Measurements from ENCODE around the gene CPLX3.
A peak's percentile ranks its signal among the peaks of the same experiment; 100 is the strongest.

The CPLX3 gene

GRCh38 chr15:74873756-74874424 is 47.5 kb downstream of the CPLX3 start:
- no peaks in the 10 kb centered on the region for H3F3A ChIP-seq (ENCODE audit: insufficient read depth, low read length)
- H2AFZ ChIP-seq (ENCODE audit: low read length): peak overlapping the region; percentile 84; the same call in 1 of the 2 replicates
- peaks cover 40% of the 10 kb centered on the region for H3K4me1 ChIP-seq (ENCODE audit: insufficient read depth, low read length, severe bottlenecking)
- H3K36me3 ChIP-seq (ENCODE audit: insufficient read depth, low read length): peaks cover 11% of the 10 kb centered on the region
- H4K20me1 ChIP-seq (ENCODE audit: insufficient read depth, low read length): no peaks in the 10 kb centered on the region
- peak overlapping the region; percentile 97 for H3K4me3 ChIP-seq (ENCODE audit: low read depth, low read length, poor library complexity, severe bottlenecking)
- no peak overlapping the region for H3K27ac ChIP-seq (ENCODE audit: low read depth, low read length, poor library complexity, severe bottlenecking)
- no peak for TF ChIP-seq CTCF (IDR thresholded peaks at IDR 0.05; ENCODE audit: low read length)
- TF ChIP-seq EZH2 (IDR thresholded peaks at IDR 0.05; ENCODE audit: borderline replicate concordance, low read length): no peak
- no peaks in the 10 kb centered on the region for H3K27me3 ChIP-seq (ENCODE audit: insufficient read depth, low read length)
- peak overlapping the region; percentile 99 for H3K4me2 ChIP-seq (ENCODE audit: low read length)
- no peaks in the 10 kb centered on the region for H3K9me3 ChIP-seq (ENCODE audit: low read length)
- H3K79me2 ChIP-seq (ENCODE audit: insufficient read depth, low read length): peaks cover 22% of the 10 kb centered on the region
- H3K9me2 ChIP-seq (ENCODE audit: low read depth, low read length): no peaks in the 10 kb centered on the region
- peak overlapping the region; percentile 72 for H3K9ac ChIP-seq (ENCODE audit: low read length)

GRCh38 chr15:74878273-74878672 is 51.8 kb downstream of the CPLX3 start:
- H3K4me1 ChIP-seq (ENCODE audit: insufficient read depth, low read length, severe bottlenecking): peaks cover 7% of the 10 kb centered on the region
- H2AFZ ChIP-seq (ENCODE audit: low read length): no peak overlapping the region
- TF ChIP-seq CTCF (IDR thresholded peaks at IDR 0.05; ENCODE audit: low read length) (no peak), EZH2 (IDR thresholded peaks at IDR 0.05; ENCODE audit: borderline replicate concordance, low read length) (no peak)

More at GRCh38 chr15:74878273-74878672, 51.8 kb downstream of the CPLX3 start:
- H3K9me3 ChIP-seq (ENCODE audit: low read length): peaks cover 8% of the 10 kb centered on the region; the same call in 1 of the 2 replicates
- H3K27ac ChIP-seq (ENCODE audit: low read depth, low read length, poor library complexity, severe bottlenecking): no peak overlapping the region
- no peaks in the 10 kb centered on the region for H3K79me2 ChIP-seq (ENCODE audit: insufficient read depth, low read length)
- no peaks in the 10 kb centered on the region for H3K27me3 ChIP-seq (ENCODE audit: insufficient read depth, low read length)
- H3K4me3 ChIP-seq (ENCODE audit: low read depth, low read length, poor library complexity, severe bottlenecking): no peak overlapping the region
- no peaks in the 10 kb centered on the region for H4K20me1 ChIP-seq (ENCODE audit: insufficient read depth, low read length)
- H3K36me3 ChIP-seq (ENCODE audit: insufficient read depth, low read length): no peaks in the 10 kb centered on the region
- no peak overlapping the region for H3K9ac ChIP-seq (ENCODE audit: low read length)
- H3K4me2 ChIP-seq (ENCODE audit: low read length): no peak overlapping the region
- no peaks in the 10 kb centered on the region for H3F3A ChIP-seq (ENCODE audit: insufficient read depth, low read length)
- H3K9me2 ChIP-seq (ENCODE audit: low read depth, low read length): no peaks in the 10 kb centered on the region

Measured in OCI-LY1 (cell line).